Body of pancreas (tissue), 4 donors: Measurements from ENCODE around the gene ARID5A. TPM values are rescaled to one million over a fixed set of nuclear protein-coding genes. Genes with fewer than 3 reads are reported as not detected.
A peak's percentile ranks its signal among the peaks of the same experiment; 100 is the strongest.

ENCODE experiments used
- ATAC-seq: fragments of 150-250 bp; one replicate; pipeline ENCODE4 v1.9.1; 2016
- DNase-seq, 4 donors: peaks; one replicate each; pipeline ENCODE4 v3.0.0-alpha.2; 2019
- H3K27ac ChIP-seq, 4 donors: fragments of 200-600 bp; sonication (generic); 1 replicate in 3 of 4; 2 replicates in 1 of 4; pipeline versions ENCODE4 v1.5.1 to v1.6.1; 2016 to 2019; ENCODE audit warnings: mild to moderate bottlenecking in 1 of 4, mixed read lengths in 1 of 4, moderate library complexity in 1 of 4
- H3K27me3 ChIP-seq, 2 donors: fragments of 200-600 bp; sonication (generic); one replicate each; pipeline ENCODE4 v1.6.0; 2016; ENCODE audit warnings: mild to moderate bottlenecking in 1 of 2
- H3K36me3 ChIP-seq, 2 donors: fragments of 200-600 bp; sonication (generic); replicated peaks in 1 of 2; 2 replicates each; pipeline ENCODE4 v1.5.1; 2016; ENCODE audit warnings: low read depth in 2 of 2; ENCODE audit not compliant: insufficient read depth in 1 of 2
- H3K4me1 ChIP-seq: fragments of 200-600 bp; sonication (generic); one replicate; pipeline ENCODE4 v1.6.0; 2016
- H3K4me3 ChIP-seq, 2 donors: fragments of 200-600 bp; sonication (generic); 1 replicate in 1 of 2; 2 replicates in 1 of 2; pipeline ENCODE4 v1.5.1; 2016 to 2019
- H3K9me3 ChIP-seq, 3 donors: fragments of 200-600 bp; sonication (generic); 1 replicate in 2 of 3; 2 replicates in 1 of 3; pipeline ENCODE4 v1.5.1; 2016
- CTCF ChIP-seq, 7 experiments: fragments of 450-650 bp in 4 of 7; fragments of 200-600 bp in 3 of 7; sonication (generic) in 3 of 7; IDR thresholded peaks; one replicate each; pipeline ENCODE4 v1.5.1; 2016 to 2019; ENCODE audit warnings: antibody characterized with exemption in 7 of 7
- POLR2A ChIP-seq, 3 donors: fragments of 450-650 bp; IDR thresholded peaks; one replicate each; pipeline ENCODE4 v1.6.1; 2016; ENCODE audit warnings: antibody characterized with exemption in 3 of 3, mild to moderate bottlenecking in 2 of 3
- WGBS, 2 donors: methylation state at CpG; one replicate each; pipeline ENCODE4 v1.1.5; 2017; 5-methylcytosine and 5-hydroxymethylcytosine counted together
- intact Hi-C: fragments of 100-400 bp; cut with DNase I; formaldehyde crosslinking; loops from one replicate; pipeline ENCODE4 v1.15.1; 2023
- total RNA-seq, 2 donors: library from RNA; depleted of rRNA; stranded (reverse); fragments of >200 nt; gene quantifications; one replicate each; pipeline ENCODE4 v1.1.0, GENCODE V29; 2016

ARID5A gene
- total RNA-seq, 2 donors from 2014 or later = 8.9 to 9.6 TPM

DNA sequence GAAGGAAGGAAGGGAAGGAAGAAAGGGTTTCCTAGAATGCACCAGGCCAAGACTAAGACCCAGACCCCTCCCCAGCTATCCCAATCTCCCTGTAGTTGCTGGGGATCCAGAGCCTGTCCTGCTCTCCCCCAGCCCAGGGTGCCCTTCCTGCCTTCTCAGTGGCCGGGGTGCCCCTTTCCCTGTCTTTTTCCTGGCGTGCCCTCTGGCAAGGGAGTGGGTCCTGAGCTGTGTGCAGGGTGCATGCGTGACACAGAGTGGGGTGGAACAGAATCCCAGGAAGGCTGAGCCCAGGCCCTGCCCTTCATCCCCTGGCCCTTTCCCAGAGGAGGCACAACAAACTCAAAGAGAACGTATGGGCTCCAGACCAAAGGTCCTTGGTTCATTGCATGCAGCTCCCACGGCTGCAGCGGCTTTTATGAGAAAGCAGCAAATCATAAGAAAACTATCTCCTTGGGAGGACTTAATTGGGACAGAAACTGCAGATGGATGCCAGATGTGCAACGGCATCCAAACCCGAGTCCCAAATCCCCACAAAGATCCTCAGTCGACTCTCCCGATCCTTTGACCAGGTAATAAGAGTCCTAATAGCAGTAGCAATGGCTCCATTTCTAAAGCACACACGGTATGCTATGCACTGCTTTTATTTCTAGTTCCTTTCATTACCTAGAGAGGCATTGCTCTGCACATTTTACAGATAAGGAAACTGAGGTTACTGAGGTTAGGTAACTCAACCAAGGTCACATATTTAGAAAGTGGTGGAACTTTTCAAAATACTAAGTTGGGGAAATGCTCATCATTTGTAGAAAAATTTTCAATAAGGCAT, 12.7 kb upstream of the ARID5A start:
- ATAC-seq (no peak), DNase-seq (no peak)
- Histone ChIP-seq H3K4me3 (no peak overlapping the region), H3K36me3 (no peaks in the 10 kb centered on the region), H3K4me1 (no peaks in the 10 kb centered on the region), H3K9me3 (no peaks in the 10 kb centered on the region), H3K27me3 (no peaks in the 10 kb centered on the region), H3K27ac (no peak overlapping the region)
- WGBS, 2 donors = 58 to 60% methylated on average over 10 to 11 of the region's 11 CpGs
- TF ChIP-seq POLR2A (IDR thresholded peaks at IDR 0.05) (no peak), CTCF (IDR thresholded peaks at IDR 0.05) (no peak)
- intact Hi-C loops = no loop called here

- intact Hi-C loops = no loop called here
These were observed 11.9 kb upstream of the ARID5A start for GRCh38 chr2:96524482-96525210.

DNA sequence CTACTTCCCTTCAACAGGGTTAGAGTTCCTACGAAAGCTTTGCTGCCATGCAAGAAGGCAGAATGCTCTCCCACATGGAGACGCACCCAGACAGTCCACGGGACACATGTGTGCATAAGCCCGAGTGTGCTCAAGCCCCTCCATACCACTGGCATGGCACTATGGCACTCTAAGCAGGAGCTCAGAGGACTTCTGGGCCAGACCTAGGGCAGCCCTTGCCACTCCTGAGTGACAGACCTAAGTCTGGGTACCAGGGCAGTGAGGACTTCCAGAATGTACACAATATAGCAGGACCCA, 11.4 kb upstream of the ARID5A start:
- ATAC-seq (no peak), DNase-seq (no peak)
- TF ChIP-seq POLR2A (IDR thresholded peaks at IDR 0.05) = no peak
- no peak for TF ChIP-seq CTCF (IDR thresholded peaks at IDR 0.05)
- Histone ChIP-seq H3K9me3 (no peaks in the 10 kb centered on the region), H3K27me3 (no peaks in the 10 kb centered on the region), H3K4me1 (no peaks in the 10 kb centered on the region), H3K4me3 (no peak overlapping the region), H3K36me3 (no peaks in the 10 kb centered on the region), H3K27ac (no peak overlapping the region)
- WGBS, 2 donors = 73 to 89% methylated on average over 4 of the region's 4 CpGs
- intact Hi-C loops = no loop called here

More at GRCh38 chr2:96524482-96525210, 11.9 kb upstream of the ARID5A start:
- TF ChIP-seq POLR2A (IDR thresholded peaks at IDR 0.05) (no peak), CTCF (IDR thresholded peaks at IDR 0.05) (no peak)
- Histone ChIP-seq H3K4me1 (no peaks in the 10 kb centered on the region), H3K4me3 (no peak overlapping the region), H3K9me3 (no peaks in the 10 kb centered on the region), H3K27ac (no peak overlapping the region), H3K36me3 (no peaks in the 10 kb centered on the region), H3K27me3 (no peaks in the 10 kb centered on the region)
- WGBS, 2 donors = 53 to 57% methylated on average over 13 to 15 of the region's 15 CpGs
- DNase-seq = no peak
- ATAC-seq = no peak

- intact Hi-C loops = no loop called here
These were observed 10.4 kb upstream of the ARID5A start for GRCh38 chr2:96526101-96526591.

More at GRCh38 chr2:96526101-96526591, 10.4 kb upstream of the ARID5A start:
- Histone ChIP-seq H3K36me3 (no peaks in the 10 kb centered on the region), H3K4me3 (no peak overlapping the region), H3K9me3 (no peaks in the 10 kb centered on the region), H3K4me1 (no peaks in the 10 kb centered on the region), H3K27me3 (no peaks in the 10 kb centered on the region), H3K27ac (no peak overlapping the region)
- ATAC-seq (no peak), DNase-seq (peak in 1 of 4 donors; percentile 16)
- TF ChIP-seq CTCF (IDR thresholded peaks at IDR 0.05) (no peak), POLR2A (IDR thresholded peaks at IDR 0.05) (peak in 1 of 3 donors; percentile 7)
- WGBS, 2 donors = 85 to 93% methylated on average over 6 to 12 of the region's 12 CpGs
